GM10266 (cell line): ENCODE results near the gene ANKRD6.

Source experiments
- DNase-seq: peaks from one replicate; pipeline ENCODE4 v3.0.0; 2012; ENCODE audit errors: extremely low spot score
- CTCF ChIP-seq: IDR thresholded peaks from 2 replicates; pipeline ENCODE4 v1.5.1; 2012; ENCODE audit warnings: mild to moderate bottlenecking, low read depth; ENCODE audit not compliant: control insufficient read depth, insufficient read depth; ENCODE audit errors: missing control alignments

The ANKRD6 gene

GRCh38 chr6:89434954-89435353 lies 2.0 kb downstream of the ANKRD6 start:
- no peak for TF ChIP-seq CTCF
- DNase-seq = no peak

- no peak for TF ChIP-seq CTCF
- no peak for DNase-seq
These were observed 3.3 kb downstream of the ANKRD6 start for GRCh38 chr6:89436226-89436625.

- no peak for TF ChIP-seq CTCF
- no peak for DNase-seq
These were observed 5.3 kb downstream of the ANKRD6 start for GRCh38 chr6:89438248-89438647.

GRCh38 chr6:89439014-89439413 lies 6.1 kb downstream of the ANKRD6 start:
- TF ChIP-seq CTCF = no peak
- DNase-seq = no peak

- DNase-seq = no peak
- TF ChIP-seq CTCF = no peak
These were observed 7.2 kb downstream of the ANKRD6 start for GRCh38 chr6:89440200-89440599.

- no peak for TF ChIP-seq CTCF
- DNase-seq = no peak
These were observed 10.7 kb downstream of the ANKRD6 start for GRCh38 chr6:89443658-89444057.

- no peak for DNase-seq
- TF ChIP-seq CTCF = no peak
These were observed 16.2 kb downstream of the ANKRD6 start for GRCh38 chr6:89449193-89449592.

- no peak for TF ChIP-seq CTCF
- no peak for DNase-seq
These were observed 19.3 kb downstream of the ANKRD6 start for GRCh38 chr6:89452281-89452680.
